IMR-90 (cell line): Measurements from ENCODE around the gene TNFRSF13B.

Source experiments
- CEBPB ChIP-seq: IDR thresholded peaks from 2 replicates; pipeline ENCODE4 v1.6.1; 2012; ENCODE audit warnings: low read depth, low read length, improper control_type of control experiment
- CHD1 ChIP-seq: IDR thresholded peaks from 2 replicates; pipeline ENCODE4 v1.6.1; 2012; ENCODE audit warnings: low read depth, low read length, improper control_type of control experiment
- CTCF ChIP-seq: conservative IDR thresholded peaks from 2 replicates; pipeline ENCODE4 v1.5.1; 2012; ENCODE audit warnings: mild to moderate bottlenecking, low read depth, low read length, improper control_type of control experiment
- ELK1 ChIP-seq: fragments of 150-350 bp; IDR thresholded peaks from 2 replicates; pipeline ENCODE4 v1.6.1; 2016; ENCODE audit warnings: low read depth, mild to moderate bottlenecking, low read length, moderate library complexity, borderline replicate concordance
- FOS ChIP-seq: fragments of 150-350 bp; IDR thresholded peaks from 2 replicates; pipeline ENCODE4 v1.6.1; 2016; ENCODE audit warnings: low read depth, low read length
- MAFK ChIP-seq: IDR thresholded peaks from 2 replicates; pipeline ENCODE4 v1.6.1; 2012; ENCODE audit warnings: low read depth, low read length, improper control_type of control experiment
- MAZ ChIP-seq: IDR thresholded peaks from 2 replicates; pipeline ENCODE4 v1.6.1; 2012; ENCODE audit warnings: low read depth, mild to moderate bottlenecking, low read length, improper control_type of control experiment, moderate library complexity, borderline replicate concordance
- NFE2L2 ChIP-seq: fragments of 150-350 bp; IDR thresholded peaks from 2 replicates; pipeline ENCODE4 v1.6.1; 2016; ENCODE audit warnings: low read depth, mild to moderate bottlenecking, low read length
- POLR2A ChIP-seq: IDR thresholded peaks from 2 replicates; pipeline ENCODE4 v1.6.1; 2012; ENCODE audit warnings: mild to moderate bottlenecking, low read depth, low read length
- RAD21 ChIP-seq: IDR thresholded peaks from 2 replicates; pipeline ENCODE4 v1.6.1; 2012; ENCODE audit warnings: low read length, improper control_type of control experiment
- RCOR1 ChIP-seq: IDR thresholded peaks from 2 replicates; pipeline ENCODE4 v1.6.1; 2012; ENCODE audit warnings: mild to moderate bottlenecking, low read length, improper control_type of control experiment; ENCODE audit not compliant: insufficient replicate concordance
- RFX5 ChIP-seq: IDR thresholded peaks from 2 replicates; pipeline ENCODE4 v1.8.0; 2012; ENCODE audit warnings: low read depth, mild to moderate bottlenecking, low read length, moderate library complexity
- SMC3 ChIP-seq: fragments of 150-350 bp; IDR thresholded peaks from 2 replicates; pipeline ENCODE4 v1.6.1; 2016; ENCODE audit warnings: low read depth, mild to moderate bottlenecking, antibody characterized with exemption, low read length, moderate library complexity
- USF2 ChIP-seq: fragments of 150-350 bp; IDR thresholded peaks from 2 replicates; pipeline ENCODE4 v1.6.1; 2017; ENCODE audit warnings: mild to moderate bottlenecking, antibody characterized with exemption, low read length, low read depth

- TF ChIP-seq SMC3: no peak
- no peak for TF ChIP-seq CTCF
- no peak for TF ChIP-seq FOS
- TF ChIP-seq POLR2A: no peak
- TF ChIP-seq RAD21: no peak
- TF ChIP-seq USF2: no peak
- TF ChIP-seq MAFK: no peak
- TF ChIP-seq MAZ: no peak
- TF ChIP-seq CEBPB: no peak
- TF ChIP-seq CHD1: no peak
- no peak for TF ChIP-seq RCOR1
- TF ChIP-seq RFX5: no peak
- no peak for TF ChIP-seq ELK1
- no peak for TF ChIP-seq NFE2L2
These were observed 32.5 kb upstream of the TNFRSF13B start for GRCh38 chr17:17004251-17004996.
